Measurements from ENCODE around the gene UNC79.
"Not testable (repeated sequence)": the region's sequence is repeated elsewhere in the genome, so short reads cannot be mapped to it uniquely, and the experiment has no call there.

UNC79 gene

GRCh38 chr14:93493622-93494021, 62.9 kb downstream of the UNC79 start:
- DNase-seq (ENCODE audit: low read depth): not testable (repeated sequence)

- no peak for DNase-seq (ENCODE audit: low read depth)
Observed at GRCh38 chr14:93496856-93497741, 66.4 kb downstream of the UNC79 start.

- DNase-seq (ENCODE audit: low read depth): no peak
Observed at GRCh38 chr14:93510056-93510455, 79.3 kb downstream of the UNC79 start.

DNA sequence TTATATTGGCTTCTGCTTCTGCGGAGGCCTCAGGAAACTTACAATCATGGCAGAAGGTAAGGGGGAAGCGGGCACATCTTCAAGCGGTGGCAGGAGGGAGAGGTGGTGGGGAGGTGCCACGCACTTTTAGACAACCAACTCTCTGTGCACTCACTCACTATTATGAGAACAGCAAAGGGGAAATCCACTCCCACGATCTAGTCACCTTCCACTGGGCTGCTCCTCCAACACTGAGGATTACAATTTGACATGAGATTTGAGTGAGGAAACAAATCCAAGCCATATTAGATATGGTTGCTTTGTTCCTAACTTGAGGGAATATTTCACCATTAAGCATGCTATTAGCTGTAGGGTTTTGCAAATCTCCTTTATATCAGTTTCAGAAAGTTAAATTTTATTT, 80.3 kb downstream of the UNC79 start:
- no peak for DNase-seq (ENCODE audit: low read depth)

DNA sequence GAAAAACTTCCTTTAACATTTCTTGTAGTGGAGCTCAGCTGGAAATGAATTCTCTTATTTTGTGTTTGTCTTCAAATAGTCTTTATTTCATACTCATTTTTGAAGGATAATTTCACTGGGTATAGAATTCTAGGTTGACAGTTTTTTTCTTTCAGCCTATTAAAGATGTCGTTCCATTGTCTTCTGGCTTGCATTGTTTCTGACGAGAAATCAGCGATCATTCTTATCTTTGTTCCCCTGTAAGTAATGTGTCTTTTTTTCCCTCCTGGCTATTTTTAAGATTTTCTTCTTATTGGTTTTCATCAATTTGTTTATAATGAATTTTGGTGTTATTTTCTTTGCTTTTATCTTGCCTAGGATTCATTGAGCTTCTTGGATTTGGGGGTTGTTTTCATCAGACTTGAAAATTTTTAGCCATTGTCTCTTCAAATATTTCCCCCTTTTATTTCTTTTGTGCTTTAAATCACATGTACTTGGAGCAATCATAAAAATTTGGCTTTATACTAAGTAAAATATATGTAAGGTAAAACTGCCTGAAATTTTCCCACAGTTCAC, 89.4 kb downstream of the UNC79 start:
- DNase-seq (ENCODE audit: low read depth): no peak

GRCh38 chr14:93522221-93522620, 91.5 kb downstream of the UNC79 start:
- DNase-seq (ENCODE audit: low read depth): no peak

DNA sequence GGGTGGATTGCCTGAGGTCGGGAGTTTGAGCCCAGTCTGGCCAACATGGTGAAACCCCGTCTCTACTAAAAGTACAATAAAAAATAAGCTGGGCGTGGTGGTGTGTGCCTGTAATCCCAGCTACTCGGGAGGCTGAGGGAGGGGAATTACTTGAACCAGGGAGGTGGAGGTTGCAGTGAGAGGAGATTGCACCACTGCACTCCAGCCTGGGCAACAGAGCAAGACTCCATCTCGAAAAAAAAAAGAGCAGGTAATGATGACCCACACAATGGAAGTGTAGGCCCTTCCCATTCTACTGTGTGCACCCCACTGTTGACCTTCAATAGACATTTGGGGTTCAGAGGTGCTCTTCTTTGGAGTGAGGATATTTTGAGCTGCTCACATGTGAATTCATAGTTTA, 94.5 kb downstream of the UNC79 start:
- DNase-seq (ENCODE audit: low read depth): not testable (repeated sequence)

DNA sequence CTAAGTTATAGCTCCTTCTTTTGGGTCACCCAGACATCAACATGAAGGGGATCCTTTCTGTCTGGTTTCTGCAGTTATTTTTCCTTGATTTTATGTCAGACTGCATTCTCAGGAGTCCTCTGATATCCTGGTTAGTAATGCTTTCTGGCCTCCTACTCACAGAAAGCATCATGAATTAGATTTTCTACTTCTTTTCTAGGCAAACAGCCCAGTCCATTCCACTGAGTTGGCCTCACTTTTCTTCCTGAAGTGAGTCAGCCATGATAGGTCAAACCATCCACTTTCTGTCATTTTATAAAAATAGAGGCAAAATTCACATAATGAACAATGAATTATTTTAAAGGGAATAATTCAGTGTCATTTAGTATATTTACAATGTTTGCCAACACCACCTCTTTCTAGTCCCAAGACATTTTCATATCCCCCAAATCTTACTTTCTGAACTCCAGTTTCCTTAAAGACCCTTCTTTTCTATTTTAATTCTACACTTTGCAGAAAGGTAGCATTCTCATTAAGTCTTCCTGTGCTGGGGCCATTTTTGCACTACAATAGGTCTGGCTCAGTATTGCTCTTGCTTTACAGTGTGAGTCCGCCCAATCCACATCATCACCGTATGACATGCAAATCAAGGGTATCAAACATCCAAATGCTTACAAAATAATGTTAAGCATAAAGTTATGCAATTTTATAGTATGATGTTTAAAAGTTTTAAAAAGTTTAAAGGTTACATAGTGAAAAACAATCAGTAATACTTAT, 95.1 kb downstream of the UNC79 start:
- DNase-seq (ENCODE audit: low read depth): no peak

- DNase-seq (ENCODE audit: low read depth): no peak
Observed at GRCh38 chr14:93527203-93527607, 96.5 kb downstream of the UNC79 start.

DNA sequence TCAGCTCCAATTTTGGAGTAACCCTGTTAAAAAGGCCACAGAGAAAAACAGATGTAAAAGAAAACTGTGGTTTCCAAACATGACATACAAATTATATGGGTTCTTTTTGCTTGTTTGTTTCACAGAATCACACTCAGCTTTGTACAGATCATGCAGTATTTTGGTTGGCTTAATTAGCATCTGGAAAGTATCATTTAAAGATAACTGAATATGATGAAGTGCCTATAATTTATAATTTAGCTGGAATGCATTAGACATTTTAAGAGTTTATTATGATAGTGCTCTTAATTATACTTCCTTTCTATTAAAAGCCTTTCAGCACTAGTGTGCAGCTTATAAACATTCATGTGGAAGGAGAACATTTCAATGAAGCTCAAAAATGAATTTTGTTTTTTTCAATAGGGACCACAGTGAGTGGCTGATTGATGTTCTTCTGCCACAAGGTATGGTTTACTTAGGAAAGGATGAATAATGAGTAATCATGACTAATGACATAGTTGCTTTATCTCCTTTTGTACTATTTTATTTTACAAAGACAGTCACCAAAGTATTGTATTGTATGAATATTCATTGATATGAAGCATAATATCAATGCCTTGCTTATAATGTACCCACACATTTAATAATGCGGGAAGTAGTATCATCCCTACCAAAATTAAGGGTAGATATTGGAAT, 98.3 kb downstream of the UNC79 start:
- DNase-seq (ENCODE audit: low read depth): no peak

GRCh38 chr14:93531644-93532043, 100.9 kb downstream of the UNC79 start:
- no peak for DNase-seq (ENCODE audit: low read depth)

GRCh38 chr14:93532541-93532940, 101.8 kb downstream of the UNC79 start:
- no peak for DNase-seq (ENCODE audit: low read depth)

DNA sequence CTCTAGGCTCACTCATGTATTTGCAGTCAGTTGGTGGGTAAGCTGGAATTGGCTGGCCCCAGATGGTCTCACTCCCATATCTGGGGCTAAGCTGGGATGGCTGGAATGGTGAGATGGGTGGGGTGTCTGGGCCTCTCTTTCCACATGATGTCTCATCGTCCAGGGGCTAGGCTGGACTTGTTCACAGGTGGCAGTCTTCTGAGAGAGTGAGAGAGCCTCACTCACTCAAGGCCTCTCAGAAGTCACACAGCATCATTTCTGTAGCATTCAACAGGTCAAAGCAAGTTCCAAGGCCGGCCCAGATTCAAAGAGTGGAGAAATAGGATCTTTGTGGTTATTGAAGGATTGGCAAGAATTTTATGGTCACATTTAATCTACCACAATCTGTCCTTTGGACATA, 102.7 kb downstream of the UNC79 start:
- no peak for DNase-seq (ENCODE audit: low read depth)

DNA sequence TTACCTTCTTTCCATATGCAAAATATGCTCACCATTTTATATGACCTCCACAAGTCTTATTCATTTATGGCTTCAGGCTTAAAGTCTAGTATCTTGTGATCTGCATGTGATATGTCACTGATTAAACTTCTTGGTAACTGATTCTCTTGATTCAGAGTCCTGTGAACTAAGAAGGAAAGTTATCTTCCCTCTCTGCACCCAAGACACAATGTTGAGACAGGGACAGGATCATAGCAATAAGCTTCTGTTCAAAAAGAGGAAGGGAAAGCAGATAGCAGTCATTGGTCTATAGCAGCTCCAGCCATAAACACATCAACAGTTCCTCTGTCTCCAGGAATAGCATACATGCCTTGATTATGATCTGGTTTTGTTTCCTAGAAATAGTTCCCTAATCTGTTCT, 103.1 kb downstream of the UNC79 start:
- DNase-seq (ENCODE audit: low read depth): no peak

GRCh38 chr14:93535537-93535936, 104.8 kb downstream of the UNC79 start:
- DNase-seq (ENCODE audit: low read depth): no peak

DNA sequence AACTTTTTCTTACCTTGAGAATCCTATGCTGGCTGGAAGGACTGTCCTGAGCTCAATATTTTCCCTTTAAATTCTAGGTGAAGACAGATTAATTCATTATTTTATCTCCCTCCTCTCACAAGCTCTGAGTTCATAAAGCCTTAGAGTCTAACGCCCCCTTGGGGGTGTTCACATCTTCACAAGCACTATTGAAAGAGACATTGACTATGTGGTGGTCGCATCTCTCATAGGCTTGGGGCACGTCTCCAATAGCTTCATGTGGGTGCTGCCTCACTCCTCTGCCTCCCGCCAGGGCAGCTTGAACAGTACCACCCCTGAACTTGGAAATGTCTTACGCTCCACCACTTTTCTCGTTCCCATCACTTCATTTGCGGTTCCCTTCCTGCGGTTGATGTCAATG, 106.2 kb downstream of the UNC79 start:
- no peak for DNase-seq (ENCODE audit: low read depth)

DNA sequence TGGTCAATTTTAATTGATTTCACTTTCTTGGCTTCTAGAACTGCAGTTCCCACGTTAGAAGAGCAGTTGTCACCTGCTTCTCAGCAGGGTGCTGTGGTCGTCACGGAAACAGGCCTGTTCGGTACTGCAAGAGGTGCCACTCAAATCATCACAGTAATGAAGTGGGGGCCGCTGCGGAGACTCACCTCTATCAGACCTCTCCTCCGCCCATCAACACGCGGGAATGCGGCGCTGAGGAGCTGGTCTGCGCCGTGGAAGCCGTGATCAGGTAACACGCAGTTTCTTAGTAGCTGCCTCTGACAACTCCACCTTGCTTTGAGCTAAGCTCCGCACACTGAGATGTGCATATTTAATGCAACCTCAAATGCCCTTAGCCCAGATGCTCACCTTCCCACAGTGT, 107.2 kb downstream of the UNC79 start:
- no peak for DNase-seq (ENCODE audit: low read depth)

DNA sequence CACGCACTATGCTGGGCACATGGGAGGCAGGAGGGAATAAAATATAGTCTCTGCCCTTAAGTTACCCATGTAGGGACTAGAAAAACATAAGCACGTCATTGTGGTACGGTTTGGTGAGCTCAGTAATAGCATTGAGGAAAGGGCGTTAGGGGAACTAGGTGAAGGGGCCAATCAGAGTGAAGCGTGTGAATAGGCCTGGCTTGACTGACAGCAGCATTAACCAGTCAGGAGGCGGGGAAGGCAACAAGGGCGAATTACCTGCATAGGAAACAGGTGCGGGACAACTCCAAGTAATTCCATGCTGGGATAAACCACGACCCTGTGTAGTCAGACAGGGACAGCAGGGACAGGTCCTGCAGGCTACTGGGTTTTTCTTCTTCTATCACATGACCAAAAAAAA, 107.7 kb downstream of the UNC79 start:
- DNase-seq (ENCODE audit: low read depth): no peak

GRCh38 chr14:93540235-93540634, 109.5 kb downstream of the UNC79 start:
- DNase-seq (ENCODE audit: low read depth): no peak

- no peak for DNase-seq (ENCODE audit: low read depth)
Observed at GRCh38 chr14:93543766-93544165, 113.0 kb downstream of the UNC79 start.

DNA sequence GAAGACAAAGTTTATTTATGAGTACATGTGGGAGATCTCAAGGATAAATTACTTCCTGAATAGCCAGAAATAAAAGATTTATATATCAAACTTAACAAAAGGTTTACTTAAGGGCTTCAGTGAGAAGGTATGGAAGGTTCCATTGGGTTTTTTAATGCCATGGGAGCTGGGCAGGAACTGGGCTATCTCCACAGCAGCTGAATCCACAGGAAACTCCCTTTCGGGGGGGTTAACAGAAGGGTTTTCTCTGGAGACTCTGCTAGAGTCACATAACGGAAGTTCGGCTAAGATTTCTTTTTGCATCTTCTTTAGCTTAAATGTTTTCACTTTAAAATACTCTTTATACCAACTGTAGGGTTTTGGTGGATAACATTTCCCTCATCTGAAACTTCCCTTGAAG, 113.5 kb downstream of the UNC79 start:
- DNase-seq (ENCODE audit: low read depth): no peak

- DNase-seq (ENCODE audit: low read depth): no peak
Observed at GRCh38 chr14:93546642-93547041, 115.9 kb downstream of the UNC79 start.
